Smooth muscle cell (in vitro differentiated cells): Measurements from ENCODE around the gene SAMD4B. TPM values are rescaled to one million over a fixed set of nuclear protein-coding genes. Genes with fewer than 3 reads are reported as not detected.

Source experiments
- DNase-seq: peaks from one replicate; lab custom pipeline; 2025; ENCODE audit not compliant: unreplicated experiment; lab: John Stamatoyannopoulos, UW
- H2AFZ ChIP-seq: fragments of 200-600 bp; sonication (generic); 2 replicates; pipeline ENCODE4 v1.6.0; 2016; ENCODE audit warnings: antibody characterized with exemption, low read depth, mild to moderate bottlenecking
- H3F3A ChIP-seq: fragments of 200-600 bp; sonication (generic); 2 replicates; pipeline ENCODE4 v1.6.0; 2017; ENCODE audit warnings: antibody characterized with exemption, low read depth
- H3K27ac ChIP-seq: fragments of 200-600 bp; sonication (generic); 2 replicates; pipeline ENCODE4 v1.5.1; 2016; ENCODE audit warnings: low read depth, mild to moderate bottlenecking
- H3K27me3 ChIP-seq: fragments of 200-600 bp; sonication (generic); 2 replicates; pipeline ENCODE4 v1.6.1; 2016; ENCODE audit warnings: low read depth, mild to moderate bottlenecking
- H3K36me3 ChIP-seq: fragments of 200-600 bp; sonication (generic); 2 replicates; pipeline ENCODE4 v1.5.1; 2016; ENCODE audit warnings: low read depth
- H3K4me1 ChIP-seq: fragments of 200-600 bp; sonication (generic); 2 replicates; pipeline ENCODE4 v1.5.1; 2016; ENCODE audit warnings: low read depth
- H3K4me2 ChIP-seq: fragments of 200-600 bp; sonication (generic); 2 replicates; pipeline ENCODE4 v1.6.0; 2016; ENCODE audit warnings: mild to moderate bottlenecking
- H3K4me3 ChIP-seq: fragments of 200-600 bp; sonication (generic); 2 replicates; pipeline ENCODE4 v1.5.1; 2016; ENCODE audit warnings: mild to moderate bottlenecking
- H3K79me2 ChIP-seq: fragments of 200-600 bp; sonication (generic); 2 replicates; pipeline ENCODE4 v1.6.0; 2016; ENCODE audit warnings: low read depth, mild to moderate bottlenecking
- H3K9ac ChIP-seq: fragments of 200-600 bp; sonication (generic); 2 replicates; pipeline ENCODE4 v1.6.0; 2016; ENCODE audit warnings: low read depth
- H3K9me3 ChIP-seq: fragments of 200-600 bp; sonication (generic); replicated peaks from 2 replicates; pipeline ENCODE4 v1.5.1; 2016; ENCODE audit warnings: low read depth
- H4K20me1 ChIP-seq: fragments of 200-600 bp; sonication (generic); 2 replicates; pipeline ENCODE4 v1.6.0; 2016; ENCODE audit warnings: low read depth
- WGBS: methylation state at CpG from one replicate; pipeline ENCODE4 v1.1.7; 2016; ENCODE audit warnings: low lambda C conversion rate; 5-methylcytosine and 5-hydroxymethylcytosine counted together
- polyA plus RNA-seq: library from polyadenylated mRNA; unstranded; fragments of >200 nt; fragmentation: Nextera tagmentation; extraction: Ambion mirVana; gene quantifications from 2 replicates; pipeline ENCODE4 v1.2.1, GENCODE V29; 2016
- total RNA-seq: library from RNA; depleted of rRNA; stranded (reverse); fragments of >200 nt; gene quantifications from 2 replicates; pipeline ENCODE4 v1.2.3, GENCODE V29; 2014
- TF ChIP-seq, protein P1 (sequence below): fragments of 200-600 bp; sonication (generic); IDR thresholded peaks from 2 replicates; pipeline ENCODE4 v1.5.1; 2017; ENCODE audit warnings: borderline replicate concordance, mild to moderate bottlenecking, antibody characterized with exemption; ENCODE audit not compliant: insufficient read depth, poor library complexity, severe bottlenecking

SAMD4B gene
- 37.1 and 58.3 TPM in 2 replicates for total RNA-seq
- polyA plus RNA-seq: 61.8 and 81.9 TPM in 2 replicates

- peak; percentile 97 for DNase-seq
- Histone ChIP-seq H2AFZ (peak within 1 kb of the TSS; percentile 67), H3K79me2 (peaks cover 52% of the 10 kb centered on the region), H4K20me1 (peaks cover 42% of the 10 kb centered on the region), H3K36me3 (no peaks in the 10 kb centered on the region), H3K27ac (peak within 1 kb of the TSS; percentile 79), H3K9ac (peak within 1 kb of the TSS; percentile 100), H3K4me3 (peak within 1 kb of the TSS; percentile 97), H3K27me3 (no peaks in the 10 kb centered on the region), H3K4me2 (peak within 1 kb of the TSS; percentile 100), H3F3A (no peaks in the 10 kb centered on the region), H3K4me1 (peaks cover 18% of the 10 kb centered on the region), H3K9me3 (no peaks in the 10 kb centered on the region)
- WGBS: under 1% methylated on average over 50 of the region's 105 CpGs
- TF ChIP-seq, protein P1, sequence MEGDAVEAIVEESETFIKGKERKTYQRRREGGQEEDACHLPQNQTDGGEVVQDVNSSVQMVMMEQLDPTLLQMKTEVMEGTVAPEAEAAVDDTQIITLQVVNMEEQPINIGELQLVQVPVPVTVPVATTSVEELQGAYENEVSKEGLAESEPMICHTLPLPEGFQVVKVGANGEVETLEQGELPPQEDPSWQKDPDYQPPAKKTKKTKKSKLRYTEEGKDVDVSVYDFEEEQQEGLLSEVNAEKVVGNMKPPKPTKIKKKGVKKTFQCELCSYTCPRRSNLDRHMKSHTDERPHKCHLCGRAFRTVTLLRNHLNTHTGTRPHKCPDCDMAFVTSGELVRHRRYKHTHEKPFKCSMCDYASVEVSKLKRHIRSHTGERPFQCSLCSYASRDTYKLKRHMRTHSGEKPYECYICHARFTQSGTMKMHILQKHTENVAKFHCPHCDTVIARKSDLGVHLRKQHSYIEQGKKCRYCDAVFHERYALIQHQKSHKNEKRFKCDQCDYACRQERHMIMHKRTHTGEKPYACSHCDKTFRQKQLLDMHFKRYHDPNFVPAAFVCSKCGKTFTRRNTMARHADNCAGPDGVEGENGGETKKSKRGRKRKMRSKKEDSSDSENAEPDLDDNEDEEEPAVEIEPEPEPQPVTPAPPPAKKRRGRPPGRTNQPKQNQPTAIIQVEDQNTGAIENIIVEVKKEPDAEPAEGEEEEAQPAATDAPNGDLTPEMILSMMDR: peak; percentile 58
These were observed at the start of gene SAMD4B for GRCh38 chr19:39341719-39342604. TSS of gene SAMD4B (plus strand) at chr19:39342421. CDS start at chr19:39356894, 14,473 bp downstream.

DNA sequence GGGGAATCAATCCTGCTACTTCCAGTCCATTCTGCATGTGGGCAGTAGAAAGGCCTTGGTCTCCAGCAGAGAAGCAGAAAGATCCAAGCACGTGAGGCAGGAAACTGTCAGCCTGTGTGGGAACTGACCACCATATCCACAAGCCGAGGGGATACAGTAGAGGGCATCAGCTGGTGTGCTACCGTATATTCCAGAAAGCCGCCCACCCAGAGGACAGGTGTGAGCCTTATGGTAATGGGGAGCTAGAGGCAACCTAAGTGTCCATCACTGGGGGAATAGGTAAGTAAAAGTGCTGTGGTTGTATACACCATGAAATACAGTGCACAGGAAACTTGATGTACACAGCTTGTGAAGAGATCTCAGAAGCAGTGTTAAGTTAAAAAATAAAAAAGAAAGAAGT, 48.8 kb upstream of the SAMD4B start:
- DNase-seq: no peak
- H3K27ac ChIP-seq: no peak overlapping the region
- H3K36me3 ChIP-seq: no peaks in the 10 kb centered on the region
- no peaks in the 10 kb centered on the region for H3K9me3 ChIP-seq
- TF ChIP-seq, protein P1: no peak
- no peaks in the 10 kb centered on the region for H3K4me1 ChIP-seq
- H3K9ac ChIP-seq: no peak overlapping the region
- no peak overlapping the region for H2AFZ ChIP-seq
- H3K4me2 ChIP-seq: no peak overlapping the region
- 72% methylated on average over 4 of the region's 4 CpGs for WGBS
- H3K4me3 ChIP-seq: no peak overlapping the region
- H3F3A ChIP-seq: no peaks in the 10 kb centered on the region
- H3K79me2 ChIP-seq: no peaks in the 10 kb centered on the region
- H3K27me3 ChIP-seq: peaks cover 20% of the 10 kb centered on the region
- no peaks in the 10 kb centered on the region for H4K20me1 ChIP-seq

- H3K9me3 ChIP-seq: no peaks in the 10 kb centered on the region
- H3K4me1 ChIP-seq: no peaks in the 10 kb centered on the region
- H3K4me3 ChIP-seq: no peak within 1 kb of the TSS
- H3K27me3 ChIP-seq: peaks cover 5% of the 10 kb centered on the region
- no peaks in the 10 kb centered on the region for H3K79me2 ChIP-seq
- H3F3A ChIP-seq: no peaks in the 10 kb centered on the region
- TF ChIP-seq, protein P1: no peak
- H3K36me3 ChIP-seq: no peaks in the 10 kb centered on the region
- no peaks in the 10 kb centered on the region for H4K20me1 ChIP-seq
- H3K4me2 ChIP-seq: no peak within 1 kb of the TSS
- 82% methylated on average over 11 of the region's 11 CpGs for WGBS
- no peak within 1 kb of the TSS for H3K27ac ChIP-seq
- no peak within 1 kb of the TSS for H3K9ac ChIP-seq
- H2AFZ ChIP-seq: no peak within 1 kb of the TSS
- no peak for DNase-seq
These were observed 46.1 kb upstream of the SAMD4B start, which contains the start of gene IFNL1 for GRCh38 chr19:39296055-39296645. TSS of gene IFNL1 (plus strand) at chr19:39296407. CDS start at chr19:39296422, 15 bp downstream.
